ENCODE measurements around the gene CATSPERZ. TPM values are rescaled to one million over a fixed set of nuclear protein-coding genes. Genes with fewer than 3 reads are reported as not detected.

CATSPERZ gene
- total and polyA plus RNA-seq, 2 of the 13 experiments (the other 11 are each of a cell fraction or from before 2014, with no cell fraction given): 0.22 to 0.48 TPM

- TF ChIP-seq, protein P1, sequence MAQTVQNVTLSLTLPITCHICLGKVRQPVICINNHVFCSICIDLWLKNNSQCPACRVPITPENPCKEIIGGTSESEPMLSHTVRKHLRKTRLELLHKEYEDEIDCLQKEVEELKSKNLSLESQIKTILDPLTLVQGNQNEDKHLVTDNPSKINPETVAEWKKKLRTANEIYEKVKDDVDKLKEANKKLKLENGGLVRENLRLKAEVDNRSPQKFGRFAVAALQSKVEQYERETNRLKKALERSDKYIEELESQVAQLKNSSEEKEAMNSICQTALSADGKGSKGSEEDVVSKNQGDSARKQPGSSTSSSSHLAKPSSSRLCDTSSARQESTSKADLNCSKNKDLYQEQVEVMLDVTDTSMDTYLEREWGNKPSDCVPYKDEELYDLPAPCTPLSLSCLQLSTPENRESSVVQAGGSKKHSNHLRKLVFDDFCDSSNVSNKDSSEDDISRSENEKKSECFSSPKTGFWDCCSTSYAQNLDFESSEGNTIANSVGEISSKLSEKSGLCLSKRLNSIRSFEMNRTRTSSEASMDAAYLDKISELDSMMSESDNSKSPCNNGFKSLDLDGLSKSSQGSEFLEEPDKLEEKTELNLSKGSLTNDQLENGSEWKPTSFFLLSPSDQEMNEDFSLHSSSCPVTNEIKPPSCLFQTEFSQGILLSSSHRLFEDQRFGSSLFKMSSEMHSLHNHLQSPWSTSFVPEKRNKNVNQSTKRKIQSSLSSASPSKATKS (CRISPR knock-in tag; IDR thresholded peaks at IDR 0.05): no peak
- TF ChIP-seq ZNF207 (IDR thresholded peaks at IDR 0.05; ENCODE audit: borderline replicate concordance) (no peak), ZNF883 (CRISPR knock-in tag; IDR thresholded peaks at IDR 0.05; ENCODE audit: not compliant biosample characterization) (no peak), ZNF75D (CRISPR knock-in tag; IDR thresholded peaks at IDR 0.05; ENCODE audit: borderline replicate concordance) (no peak), ZBTB20 (CRISPR knock-in tag; IDR thresholded peaks at IDR 0.05; ENCODE audit: borderline replicate concordance, low read depth) (no peak), POLR2G (IDR thresholded peaks at IDR 0.05; ENCODE audit: low read depth, low read length) (peak; percentile 63; the same call in 1 of the 2 replicates), SETDB1 (CRISPR knock-in tag; IDR thresholded peaks at IDR 0.05; ENCODE audit: borderline replicate concordance) (no peak), MYC (CRISPR knock-in tag; IDR thresholded peaks at IDR 0.05; ENCODE audit: borderline replicate concordance) (peak; percentile 36; the same call in 1 of the 2 replicates), ZNF724P (CRISPR knock-in tag; IDR thresholded peaks at IDR 0.05; ENCODE audit: borderline replicate concordance) (no peak), TGIF2 (CRISPR knock-in tag; IDR thresholded peaks at IDR 0.05) (no peak), POLR2AphosphoS2 (IDR thresholded peaks at IDR 0.05; ENCODE audit: low read depth, low read length) (no peak), SMAD9 (CRISPR knock-in tag; IDR thresholded peaks at IDR 0.05) (no peak), ZBTB38 (CRISPR knock-in tag; IDR thresholded peaks at IDR 0.05) (no peak), ZNF205 (CRISPR knock-in tag; IDR thresholded peaks at IDR 0.05) (no peak), ZMYM2 (CRISPR knock-in tag; IDR thresholded peaks at IDR 0.05) (no peak), ZNF350 (CRISPR knock-in tag; IDR thresholded peaks at IDR 0.05; ENCODE audit: borderline replicate concordance, low read depth) (no peak), SNAPC2 (CRISPR knock-in tag; IDR thresholded peaks at IDR 0.05) (no peak), SOX6 (IDR thresholded peaks at IDR 0.05) (no peak), SOX6 (CRISPR knock-in tag; IDR thresholded peaks at IDR 0.05) (no peak), PRDM15 (CRISPR knock-in tag; IDR thresholded peaks at IDR 0.05) (no peak), NRL (CRISPR knock-in tag; IDR thresholded peaks at IDR 0.05; ENCODE audit: borderline replicate concordance) (no peak), ZBTB4 (CRISPR knock-in tag; IDR thresholded peaks at IDR 0.05; ENCODE audit: borderline replicate concordance) (no peak)
Observed at GRCh38 chr11:64251016-64251752, 49.0 kb upstream of the CATSPERZ start, which contains the start of gene PLCB3 (continued).

All from HepG2 (cell line).